NT2/D1 (cell line): Measurements from ENCODE around the gene TMEM91.

Experiments used
- DNase-seq: peaks from one replicate; pipeline ENCODE4 v3.0.0-alpha.2; 2011; ENCODE audit warnings: low read depth, low spot score
- H3K27me3 ChIP-seq: 2 replicates; pipeline ENCODE4 v1.6.0; 2011; ENCODE audit warnings: mild to moderate bottlenecking; ENCODE audit not compliant: insufficient read length, insufficient read depth
- H3K36me3 ChIP-seq: 2 replicates; pipeline ENCODE4 v1.6.1; 2011; ENCODE audit warnings: mild to moderate bottlenecking, low read length, mixed read lengths; ENCODE audit not compliant: insufficient read depth, insufficient read length
- H3K4me1 ChIP-seq: 2 replicates; pipeline ENCODE4 v1.5.1; 2011; ENCODE audit not compliant: insufficient read depth, insufficient read length
- H3K4me3 ChIP-seq: 2 replicates; pipeline ENCODE4 v1.5.1; 2011; ENCODE audit warnings: low read depth; ENCODE audit not compliant: insufficient read length
- H3K9ac ChIP-seq: 2 replicates; pipeline ENCODE4 v1.6.0; 2011; ENCODE audit warnings: low read depth; ENCODE audit not compliant: insufficient read length
- H3K9me3 ChIP-seq: 2 replicates; pipeline ENCODE4 v1.5.1; 2011; ENCODE audit warnings: mild to moderate bottlenecking, low read length; ENCODE audit not compliant: insufficient read depth
- SUZ12 ChIP-seq: IDR thresholded peaks from 2 replicates; pipeline ENCODE4 v1.6.1; 2011; ENCODE audit not compliant: insufficient read length, insufficient read depth; ENCODE audit errors: extremely low read depth
- YY1 ChIP-seq: IDR thresholded peaks from 2 replicates; pipeline ENCODE4 v1.6.1; 2011; ENCODE audit not compliant: insufficient read length, insufficient read depth
- ZNF274 ChIP-seq: IDR thresholded peaks from 2 replicates; pipeline ENCODE4 v1.6.1; 2011; ENCODE audit warnings: mild to moderate bottlenecking, low read depth, low read length

Gene TMEM91

GRCh38 chr19:41430922-41431321, 54.6 kb downstream of the TMEM91 start:
- H3K4me1 ChIP-seq, result peaks cover 10% of the 10 kb centered on the region
- no peak for DNase-seq
- no peak overlapping the region for H3K9ac ChIP-seq
- no peaks in the 10 kb centered on the region for H3K27me3 ChIP-seq
- no peak overlapping the region for H3K4me3 ChIP-seq
- TF ChIP-seq YY1, result no peak
- TF ChIP-seq SUZ12, result no peak
- TF ChIP-seq ZNF274, result no peak
- no peaks in the 10 kb centered on the region for H3K9me3 ChIP-seq
- H3K36me3 ChIP-seq, result peaks cover 42% of the 10 kb centered on the region

DNA sequence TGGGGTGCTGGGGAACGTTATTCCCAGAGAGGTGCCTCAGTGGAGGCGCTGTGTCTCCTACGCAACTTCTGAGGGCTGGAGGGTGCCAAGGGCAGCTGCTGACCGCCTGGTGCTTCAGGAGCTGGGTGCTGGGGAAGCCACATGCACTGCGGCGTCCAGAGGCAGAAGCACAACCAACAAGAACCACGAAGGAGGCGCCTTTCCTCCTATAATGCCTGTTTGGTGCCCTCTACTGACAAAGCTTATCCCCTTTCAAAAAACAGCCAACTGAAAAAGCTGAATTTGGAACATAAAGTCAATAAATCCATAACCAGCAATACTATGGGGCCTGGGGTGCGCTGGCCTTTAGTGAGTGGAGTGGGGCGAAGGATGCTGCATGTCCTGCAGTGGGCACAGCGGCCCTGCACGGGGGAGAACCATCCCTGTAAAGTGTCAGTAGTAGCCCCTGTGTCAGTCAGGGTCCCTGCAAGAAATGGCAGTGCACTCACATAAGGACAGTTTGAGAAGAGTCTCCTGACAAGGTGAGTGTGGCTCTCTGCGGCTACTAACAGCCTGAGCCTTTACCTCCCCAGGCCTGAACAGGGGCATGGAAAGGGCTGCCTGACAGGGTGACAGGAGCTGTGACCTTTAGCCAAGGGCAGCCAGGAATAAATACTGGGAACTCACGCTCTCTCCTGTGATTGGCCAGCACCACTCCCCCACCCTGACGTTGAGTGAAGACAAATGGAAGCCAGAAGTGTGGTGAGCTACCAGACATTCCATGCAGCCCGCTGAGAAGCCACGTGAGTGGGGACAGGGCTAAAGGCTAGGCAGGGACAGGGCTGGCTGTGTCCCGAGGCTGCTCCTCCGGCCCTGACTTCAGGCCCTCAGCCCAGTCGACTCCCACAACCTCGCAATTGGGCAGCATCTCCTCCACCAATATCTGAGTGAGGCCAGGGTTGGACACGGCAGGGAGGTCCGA, 55.4 kb downstream of the TMEM91 start:
- no peak overlapping the region for H3K4me3 ChIP-seq
- H3K27me3 ChIP-seq, result no peaks in the 10 kb centered on the region
- DNase-seq, result no peak
- no peaks in the 10 kb centered on the region for H3K9me3 ChIP-seq
- TF ChIP-seq SUZ12, result no peak
- no peak for TF ChIP-seq YY1
- no peak for TF ChIP-seq ZNF274
- H3K9ac ChIP-seq, result no peak overlapping the region
- peaks cover 5% of the 10 kb centered on the region for H3K4me1 ChIP-seq
- peaks cover 46% of the 10 kb centered on the region for H3K36me3 ChIP-seq

- H3K4me3 ChIP-seq, result no peak overlapping the region
- H3K9ac ChIP-seq, result no peak overlapping the region
- no peaks in the 10 kb centered on the region for H3K27me3 ChIP-seq
- H3K4me1 ChIP-seq, result peaks cover 8% of the 10 kb centered on the region
- H3K9me3 ChIP-seq, result no peaks in the 10 kb centered on the region
- TF ChIP-seq SUZ12, result no peak
- TF ChIP-seq ZNF274, result no peak
- no peak for TF ChIP-seq YY1
- H3K36me3 ChIP-seq, result peaks cover 53% of the 10 kb centered on the region
- no peak for DNase-seq
Measured at GRCh38 chr19:41433171-41433570, 56.8 kb downstream of the TMEM91 start.
